ENCODE data around the gene AHRR. TPM values are rescaled to one million over a fixed set of nuclear protein-coding genes. Genes with fewer than 3 reads are reported as not detected.

The AHRR gene
- total RNA-seq, 1 donor from 2014 or later, result 18.7 TPM

DNA sequence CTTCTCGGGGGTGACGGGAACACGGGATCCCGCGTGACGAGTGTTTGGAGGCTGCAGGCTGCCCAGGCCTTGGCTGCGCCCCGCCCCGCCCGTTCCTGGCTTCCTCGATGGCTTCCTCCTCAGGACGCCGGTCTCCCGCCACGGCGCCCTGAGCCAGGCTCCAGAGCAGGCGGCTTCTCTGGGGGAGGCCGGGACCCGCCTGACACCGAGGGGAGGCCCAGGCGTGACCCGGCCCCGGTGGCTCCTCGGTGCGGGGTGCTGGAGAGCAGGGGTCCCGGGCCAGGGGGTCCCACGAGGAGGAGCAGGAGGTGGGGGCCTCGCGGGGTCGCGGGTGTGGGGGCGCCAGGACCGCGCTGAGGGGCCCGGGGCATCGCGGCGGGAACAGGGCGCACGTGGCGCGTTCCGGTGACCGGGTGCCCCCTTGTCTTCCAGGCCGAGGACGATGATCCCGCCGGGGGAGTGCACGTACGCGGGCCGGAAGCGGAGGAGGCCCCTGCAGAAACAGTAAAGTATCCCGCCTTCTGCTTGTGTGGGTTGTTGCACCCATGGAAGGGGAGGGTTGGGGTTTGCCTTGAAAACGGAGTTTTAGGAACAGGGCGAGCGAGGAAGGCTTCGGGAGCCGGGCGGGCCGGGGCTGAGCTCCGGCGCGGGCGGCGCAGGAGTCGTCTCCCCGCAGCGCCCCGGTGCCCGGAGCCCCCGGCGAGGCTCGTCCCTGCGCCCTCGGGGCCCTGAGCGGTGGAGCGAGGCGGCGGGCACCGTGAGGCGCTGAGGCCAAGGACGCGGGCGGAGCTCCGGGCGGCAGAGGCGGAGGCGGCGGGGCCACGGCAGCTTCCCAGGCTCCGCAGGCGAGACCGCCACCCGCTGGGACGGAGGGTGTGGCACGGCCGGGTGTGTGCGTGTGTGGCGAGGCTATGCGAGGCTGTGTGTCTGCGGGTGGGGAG, 22.2 kb downstream of the AHRR start:
- intact Hi-C loops (cut with micrococcal nuclease), result no loop called here

DNA sequence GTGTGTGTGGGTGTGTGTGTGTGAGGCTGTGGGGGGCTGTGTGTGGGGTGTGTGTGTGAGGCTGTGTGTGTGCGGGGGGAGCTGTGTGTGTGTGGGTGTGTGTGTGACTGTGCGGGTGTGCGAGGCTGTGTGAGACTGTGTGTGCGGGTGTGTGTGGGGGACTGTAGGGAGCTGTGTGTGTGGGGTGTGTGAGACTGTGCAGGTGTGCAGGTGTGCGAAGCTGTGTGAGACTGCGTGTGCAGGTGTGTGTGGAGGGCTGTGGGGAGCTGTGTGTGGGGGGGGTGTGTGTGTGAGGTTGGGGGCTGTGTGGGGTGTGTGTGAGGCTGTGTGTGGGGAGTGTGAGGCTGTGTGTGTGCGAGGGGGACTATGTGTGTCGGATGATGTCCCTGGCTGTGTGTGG, 23.2 kb downstream of the AHRR start:
- intact Hi-C loops (cut with micrococcal nuclease), result no loop called here

DNA sequence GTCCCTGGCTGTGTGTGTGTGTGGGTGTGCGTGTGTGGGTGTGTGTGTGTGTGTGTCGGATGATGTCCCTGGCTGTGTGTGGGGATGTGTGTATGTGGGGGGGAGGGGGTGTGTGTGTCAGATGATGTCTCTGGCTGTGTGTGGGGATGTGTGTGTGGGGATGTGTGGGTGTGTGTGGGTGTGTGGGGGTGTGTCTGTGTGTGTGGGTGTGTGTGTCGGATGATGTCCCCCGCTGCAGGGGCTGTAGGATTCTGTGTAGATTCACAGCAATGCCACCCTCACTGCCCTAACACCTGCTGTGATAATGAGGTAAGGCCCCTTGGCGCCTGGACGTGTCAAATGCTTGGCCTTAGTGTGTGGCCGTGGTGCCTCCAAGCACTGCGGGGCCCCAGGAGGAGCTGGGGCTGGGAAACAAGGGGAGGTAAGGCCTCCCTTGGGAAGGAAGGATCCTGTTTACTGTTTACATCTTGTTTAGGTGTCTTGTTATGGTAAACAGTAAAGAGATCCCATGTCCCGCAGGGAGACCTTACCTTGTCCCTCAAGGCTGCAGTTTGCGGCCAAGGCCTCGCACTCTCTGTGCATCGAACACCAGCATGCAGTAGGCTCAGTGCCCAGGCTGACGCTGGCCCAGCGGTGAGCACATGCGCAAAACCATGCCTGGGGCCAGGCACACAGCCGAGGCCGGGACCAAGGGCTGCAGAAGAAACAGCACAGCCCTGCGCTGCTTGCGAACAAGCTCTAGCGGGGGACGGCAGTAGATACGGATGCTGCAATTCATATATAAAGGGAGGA, 24.1 kb downstream of the AHRR start:
- intact Hi-C loops (cut with micrococcal nuclease), result loop anchor here (2.0 kb wide), 1 partner anchor 23 kb away; no protein-coding TSS in a partner anchor

DNA sequence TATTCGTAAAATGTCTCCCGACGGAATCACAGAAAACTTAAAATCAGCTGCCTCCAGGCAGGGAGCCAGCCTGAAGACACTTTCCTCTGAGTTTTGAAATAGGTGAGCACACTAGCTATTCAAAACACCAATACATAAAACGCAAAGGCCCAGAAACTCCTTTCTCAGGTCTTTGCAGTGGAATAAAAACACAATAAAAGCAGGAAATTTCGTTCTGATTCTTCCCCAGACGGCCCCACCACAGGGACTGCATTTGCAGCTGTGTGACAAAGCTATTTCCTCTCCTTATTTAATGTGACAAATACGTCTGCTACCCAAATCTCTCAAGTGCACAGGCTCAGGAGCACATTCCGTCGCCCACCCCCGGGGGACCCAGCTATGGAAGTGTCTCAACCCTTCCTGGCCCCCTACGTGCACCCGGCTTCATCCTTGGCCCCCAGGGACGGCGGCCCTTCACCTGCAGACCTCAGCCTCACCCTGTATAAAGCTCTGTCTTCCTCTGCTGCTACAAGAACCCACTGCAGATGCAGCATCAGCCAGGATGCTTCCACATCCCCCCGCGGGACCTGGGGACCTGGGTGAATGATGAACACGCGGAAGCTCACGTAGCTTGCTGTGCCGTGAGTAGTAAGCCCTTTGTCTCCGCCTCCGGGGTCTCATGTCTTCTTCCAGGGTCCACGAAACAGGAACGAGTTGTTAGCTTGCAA, 24.9 kb downstream of the AHRR start:
- intact Hi-C loops (cut with micrococcal nuclease), result loop anchor here (2.0 kb wide), 1 partner anchor 22 kb away; no protein-coding TSS in a partner anchor

DNA sequence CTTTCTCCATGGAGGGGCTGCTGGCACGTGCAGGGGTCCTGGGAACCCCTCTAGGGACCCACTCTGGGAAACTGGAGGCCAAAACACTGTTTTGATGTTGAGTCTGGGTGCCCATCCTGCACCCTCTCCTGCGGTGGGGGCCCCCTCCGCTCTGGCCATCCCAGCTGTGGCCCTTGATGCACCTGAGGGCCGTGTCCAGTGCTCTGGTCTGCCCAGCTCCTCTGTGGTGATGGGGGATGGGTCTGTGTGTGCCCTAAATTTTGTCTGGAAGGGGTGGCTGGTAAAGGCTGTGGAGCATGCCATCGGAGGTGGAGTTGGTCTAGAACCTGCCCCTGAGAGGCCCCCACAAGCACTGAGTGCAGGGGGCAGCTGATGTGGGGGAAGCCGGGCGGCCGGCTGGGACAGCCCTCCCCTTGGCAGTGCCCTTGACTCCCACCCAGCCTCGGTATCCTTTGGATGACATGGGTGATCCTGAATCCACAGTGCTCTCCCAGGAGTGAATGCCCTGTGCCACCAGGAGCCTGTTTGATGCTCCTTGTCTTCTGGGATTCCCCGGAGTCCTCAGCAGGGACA, 26.3 kb downstream of the AHRR start:
- intact Hi-C loops (cut with micrococcal nuclease), result loop anchor here (2.0 kb wide), 1 partner anchor 21 kb away; no protein-coding TSS in a partner anchor

DNA sequence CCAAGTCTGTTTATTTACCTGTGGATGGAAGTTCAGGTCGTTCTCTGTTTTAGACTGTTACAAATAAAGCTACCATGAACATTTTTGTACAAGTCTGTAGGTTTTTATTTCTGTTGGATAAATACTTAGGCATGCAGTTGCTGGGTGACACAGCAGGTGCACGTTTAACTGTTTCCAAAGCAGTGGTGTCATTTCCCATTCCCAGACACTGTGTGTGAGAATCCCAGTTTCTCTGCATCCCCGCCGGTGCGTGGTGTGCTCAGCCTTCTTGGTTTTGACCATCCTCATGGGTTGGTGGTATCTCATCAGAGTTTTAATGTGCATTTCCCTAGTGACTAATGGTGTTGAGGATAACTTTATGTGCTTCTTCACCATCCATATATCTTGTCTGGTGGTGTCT, 27.2 kb downstream of the AHRR start:
- intact Hi-C loops (cut with micrococcal nuclease), result no loop called here

DNA sequence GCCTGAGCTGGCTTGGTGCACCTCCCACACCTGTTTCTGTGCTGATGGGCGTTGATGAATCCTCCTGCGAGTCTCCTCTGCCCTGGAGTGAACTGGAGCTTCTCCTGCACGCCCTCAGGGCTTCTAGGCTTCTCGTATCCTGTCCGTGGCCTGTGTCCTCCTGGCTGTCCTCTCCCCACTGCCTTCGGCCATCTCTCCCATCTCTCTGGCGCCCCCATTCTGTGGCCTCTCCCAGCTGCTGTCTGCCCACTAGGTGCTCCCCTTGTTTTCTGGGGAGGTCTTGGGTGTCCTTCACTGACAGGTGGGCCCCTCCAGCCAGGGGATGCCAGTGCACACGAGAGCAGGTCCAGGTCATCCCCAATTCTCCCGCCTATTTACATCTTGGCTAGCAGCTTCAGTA, 28.8 kb downstream of the AHRR start:
- intact Hi-C loops (cut with micrococcal nuclease), result no loop called here

DNA sequence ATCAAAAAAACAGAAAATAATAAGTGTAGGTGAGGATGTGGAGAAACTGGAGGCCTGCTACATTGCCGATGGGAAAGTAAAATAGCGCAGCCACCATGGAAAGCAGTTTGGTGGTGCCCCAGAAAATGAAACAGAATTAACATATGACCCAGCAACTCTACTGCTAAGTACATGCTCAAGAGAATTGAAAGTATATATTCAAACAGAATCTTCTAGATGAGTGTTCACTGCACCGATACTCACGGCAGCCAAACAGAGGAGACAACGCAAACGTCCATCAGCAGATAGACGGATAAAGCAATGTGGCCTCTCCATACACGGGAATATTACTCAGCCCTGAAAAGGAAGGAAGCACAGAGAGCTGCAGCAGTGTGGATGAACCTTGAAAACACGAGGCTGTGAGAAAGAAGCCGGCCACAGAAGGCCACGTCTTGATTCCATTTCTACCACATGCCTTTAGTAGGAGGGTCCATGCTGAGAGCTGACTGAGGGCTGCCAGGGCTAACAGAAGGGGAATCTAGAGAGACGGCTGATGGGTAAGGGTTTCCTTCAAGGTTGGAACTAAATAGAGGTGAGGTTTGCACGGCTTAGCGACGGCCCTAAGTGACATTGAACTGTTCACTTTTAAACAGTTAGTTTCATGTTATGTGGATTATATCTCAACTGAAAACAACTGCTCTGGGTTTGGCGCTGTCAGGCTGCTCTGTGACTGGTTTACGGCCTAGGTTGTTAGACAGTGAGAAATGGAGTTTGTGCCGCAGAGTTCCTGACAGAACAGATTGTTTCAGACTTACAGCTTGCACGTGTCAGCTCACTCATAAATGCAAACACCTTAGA, 29.8 kb downstream of the AHRR start:
- intact Hi-C loops (cut with micrococcal nuclease), result no loop called here

DNA sequence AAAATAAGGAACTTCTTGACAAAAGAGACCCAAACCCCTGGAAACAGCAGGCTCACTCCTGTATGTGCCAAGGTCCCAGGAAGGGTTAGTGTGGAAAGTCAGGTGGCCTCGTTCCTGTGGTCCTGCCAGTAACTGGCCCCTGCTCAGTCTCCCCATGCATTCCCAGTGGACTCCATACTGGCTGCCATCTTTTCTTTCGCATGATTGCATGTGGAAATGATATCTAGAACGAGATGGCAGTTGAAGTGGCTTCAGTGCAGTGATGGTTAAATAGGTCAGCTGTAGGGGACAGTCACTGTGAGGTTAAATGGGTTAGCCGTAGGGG, 30.4 kb downstream of the AHRR start:
- intact Hi-C loops (cut with micrococcal nuclease), result no loop called here

DNA sequence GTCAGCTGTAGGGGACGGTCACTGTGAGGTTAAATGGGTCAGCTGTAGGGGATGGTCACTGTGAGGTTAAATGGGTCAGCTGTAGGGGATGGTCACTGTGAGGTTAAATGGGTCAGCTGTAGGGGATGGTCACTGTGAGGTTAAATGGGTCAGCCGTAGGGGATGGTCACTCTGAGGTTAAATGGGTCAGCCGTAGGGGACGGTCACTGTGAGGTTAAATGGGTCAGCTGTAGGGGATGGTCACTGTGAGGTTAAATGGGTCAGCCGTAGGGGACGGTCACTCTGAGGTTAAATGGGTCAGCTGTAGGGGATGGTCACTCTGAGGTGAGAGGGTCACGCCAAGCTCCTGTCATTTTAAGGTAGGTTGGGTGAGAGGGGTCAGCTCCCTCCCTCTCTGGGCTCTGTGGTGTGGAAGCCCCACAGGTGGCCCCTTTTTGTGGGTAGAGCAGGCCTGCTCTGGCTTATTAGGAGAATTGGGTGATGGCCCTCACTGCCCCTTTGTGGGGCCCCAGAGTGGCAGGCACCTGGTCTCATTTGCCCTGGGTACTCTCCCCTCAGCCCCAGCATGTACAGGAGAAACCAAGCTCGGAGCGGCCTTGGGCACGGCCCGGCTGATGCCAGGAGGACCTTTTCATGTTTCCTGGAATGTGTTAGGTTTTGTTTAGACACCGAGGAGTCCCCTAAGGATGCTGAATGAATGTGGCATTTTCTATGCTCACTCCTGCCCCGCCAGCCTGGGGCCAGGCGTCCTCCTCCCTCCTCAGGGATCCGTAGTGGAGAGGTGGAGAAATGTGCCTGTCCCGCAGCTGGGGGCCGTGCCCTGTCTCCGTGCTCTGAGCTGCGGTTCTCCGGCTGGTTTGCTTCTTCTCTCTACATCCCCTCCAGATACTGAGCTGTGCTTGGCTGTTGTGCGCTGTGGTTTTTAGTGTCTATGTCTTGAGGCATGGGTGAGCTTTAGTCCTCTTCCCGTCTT, 31.4 kb downstream of the AHRR start:
- intact Hi-C loops (cut with micrococcal nuclease), result no loop called here

DNA sequence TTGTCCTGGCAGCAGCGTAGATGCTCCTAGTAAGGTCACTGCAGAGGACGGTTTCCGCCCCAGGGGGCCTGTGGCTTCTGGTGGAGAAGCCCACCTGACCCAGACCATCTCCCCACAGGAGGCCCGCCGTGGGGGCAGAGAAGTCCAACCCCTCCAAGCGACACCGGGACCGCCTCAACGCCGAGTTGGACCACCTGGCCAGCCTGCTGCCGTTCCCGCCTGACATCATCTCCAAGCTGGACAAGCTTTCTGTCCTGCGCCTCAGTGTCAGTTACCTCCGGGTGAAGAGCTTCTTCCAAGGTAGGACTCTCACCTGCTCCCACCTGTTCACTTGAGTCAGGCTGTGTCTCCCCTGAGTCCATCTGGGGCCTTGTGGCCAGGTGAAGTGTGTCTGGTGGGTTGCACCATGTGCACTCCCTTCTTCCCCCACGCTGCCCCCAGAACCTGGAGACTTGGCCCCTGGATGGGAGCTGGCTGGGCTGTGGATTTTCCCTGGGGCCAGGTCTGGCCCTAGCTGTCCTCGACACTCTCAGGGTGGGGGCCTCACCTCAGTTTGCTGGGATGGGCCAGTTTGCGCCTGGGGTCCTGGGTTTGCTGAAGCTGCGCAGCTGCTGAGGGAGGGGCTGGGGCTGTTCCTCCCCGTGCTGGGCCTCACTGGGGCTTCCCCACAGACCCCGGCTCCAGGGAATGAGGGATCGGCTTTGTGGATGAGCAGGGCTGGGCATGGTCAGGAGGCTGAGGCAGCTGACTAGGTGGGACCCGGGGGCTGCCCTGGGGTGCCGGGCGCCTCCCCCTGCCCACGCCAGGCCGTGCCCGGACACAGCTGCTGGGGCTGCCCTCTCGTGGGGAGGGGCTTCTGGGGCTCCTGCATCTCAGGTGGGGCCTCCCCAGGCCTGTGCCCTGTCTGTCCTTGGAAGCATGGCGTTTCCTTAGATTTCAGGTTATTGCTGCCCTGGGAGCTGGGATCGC, 32.4 kb downstream of the AHRR start:
- intact Hi-C loops (cut with micrococcal nuclease), result no loop called here

DNA sequence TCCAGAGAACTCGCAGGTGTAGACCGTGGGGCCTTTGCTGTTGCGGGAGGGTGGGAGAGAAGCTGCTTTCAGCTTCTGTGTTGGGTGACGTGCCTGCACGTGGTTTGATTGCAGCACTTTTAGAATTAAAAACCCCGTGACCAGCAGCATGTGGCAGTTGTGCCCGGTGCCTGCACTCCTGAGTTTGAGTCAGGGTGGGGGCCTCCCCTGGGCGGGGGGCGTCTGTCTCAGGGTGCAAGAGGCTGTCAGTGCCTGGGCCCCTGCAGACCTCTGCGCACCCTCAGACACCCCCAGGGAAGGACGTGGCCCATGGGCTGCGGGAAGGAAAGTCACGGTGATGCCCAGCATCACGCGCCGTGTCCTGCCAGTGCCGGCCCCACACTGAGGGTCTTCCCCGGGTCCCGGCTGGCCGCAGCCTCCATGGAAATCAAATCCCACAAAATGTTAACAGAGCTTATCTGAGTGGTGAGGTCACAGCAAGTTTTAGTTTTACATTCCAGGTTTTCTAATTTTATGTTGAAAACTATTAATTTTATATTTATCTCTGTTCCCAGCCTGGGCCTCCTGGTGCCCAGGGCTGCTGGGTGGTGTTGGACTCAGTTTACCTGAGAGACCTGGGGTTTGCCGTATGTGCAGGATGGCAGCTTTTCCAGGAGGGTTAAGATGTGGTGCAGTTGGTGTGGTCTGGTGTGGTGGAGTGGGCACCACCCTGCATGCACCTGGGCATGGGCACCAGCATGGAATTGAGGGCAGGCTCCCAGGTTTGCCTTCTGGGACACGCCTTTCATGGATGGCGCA, 33.3 kb downstream of the AHRR start:
- intact Hi-C loops (cut with micrococcal nuclease), result no loop called here

DNA sequence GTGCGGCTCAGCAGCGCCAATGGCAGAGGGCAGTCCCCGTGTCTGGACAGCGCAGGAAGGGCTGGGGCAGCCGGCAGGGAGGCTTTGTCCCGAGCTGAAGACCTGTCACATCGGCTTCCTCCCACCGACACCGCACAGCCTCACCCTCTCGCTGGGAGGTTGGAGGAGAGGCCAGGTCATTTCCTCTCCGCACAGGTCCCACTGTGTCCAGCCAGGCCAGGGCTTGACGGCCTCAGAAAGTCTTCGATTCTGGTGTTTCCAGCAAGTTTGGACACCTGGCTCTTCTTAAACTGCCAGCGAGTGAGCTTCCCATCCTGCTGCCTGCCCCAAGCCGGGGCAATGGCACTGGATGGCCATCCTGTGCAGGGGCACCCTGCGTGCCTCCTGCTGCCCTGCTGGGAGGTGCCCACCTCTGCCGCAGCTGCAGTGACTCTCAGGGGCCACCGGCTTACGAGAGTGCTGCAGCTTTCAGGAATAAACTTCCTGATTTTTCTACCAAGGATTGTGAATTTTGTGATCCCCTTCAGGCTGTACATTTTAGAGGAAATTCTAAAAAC, 33.9 kb downstream of the AHRR start:
- intact Hi-C loops (cut with micrococcal nuclease), result no loop called here

DNA sequence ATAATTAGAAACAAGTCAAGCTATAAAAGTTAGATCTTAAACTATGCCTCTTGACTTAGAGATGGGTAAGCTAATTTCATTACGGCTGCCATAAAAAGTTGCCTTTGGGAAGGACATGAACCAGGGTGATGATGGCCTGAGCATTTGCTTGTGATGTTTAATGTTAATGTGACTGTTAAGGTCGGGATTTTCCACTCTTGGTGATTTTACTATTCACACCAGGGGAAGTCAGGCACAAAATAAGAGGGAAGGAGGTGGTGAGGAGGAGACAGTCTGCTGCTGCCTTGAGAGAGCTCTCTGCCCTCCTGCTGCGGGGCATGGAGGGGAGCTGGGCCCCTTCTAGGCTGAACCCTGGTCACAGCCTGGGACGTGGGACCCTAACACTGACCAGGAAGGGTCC, 34.4 kb downstream of the AHRR start:
- intact Hi-C loops (cut with micrococcal nuclease), result no loop called here

DNA sequence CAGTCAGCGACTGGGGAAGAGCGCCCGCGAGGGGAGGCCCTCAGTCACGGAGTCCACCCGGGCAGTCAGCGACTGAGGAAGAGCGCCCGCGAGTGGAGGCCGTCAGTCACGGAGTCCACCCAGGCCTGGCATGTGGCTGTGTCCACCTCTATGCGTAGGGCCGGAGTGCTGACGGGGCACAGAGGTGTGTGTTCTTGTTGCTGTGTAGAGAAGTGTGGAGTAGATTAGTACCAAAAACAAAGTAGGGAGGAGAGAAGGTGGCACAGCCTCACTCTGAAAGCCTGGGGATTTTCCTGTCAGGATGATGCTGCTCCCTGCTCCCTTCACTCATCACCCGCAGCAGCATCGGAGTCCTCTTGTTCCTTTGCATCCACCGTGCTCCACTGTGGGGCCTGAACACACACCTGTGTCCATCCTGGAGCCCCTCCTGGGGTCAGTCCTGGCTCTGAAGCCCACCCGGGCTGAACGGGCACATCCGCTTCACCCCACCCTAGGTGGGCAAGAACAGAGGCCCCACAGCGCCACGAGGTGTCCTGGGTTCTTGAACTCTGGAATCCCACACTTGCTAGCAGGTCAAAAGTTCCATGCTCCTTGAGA, 37.9 kb downstream of the AHRR start:
- intact Hi-C loops (cut with micrococcal nuclease), result no loop called here

DNA sequence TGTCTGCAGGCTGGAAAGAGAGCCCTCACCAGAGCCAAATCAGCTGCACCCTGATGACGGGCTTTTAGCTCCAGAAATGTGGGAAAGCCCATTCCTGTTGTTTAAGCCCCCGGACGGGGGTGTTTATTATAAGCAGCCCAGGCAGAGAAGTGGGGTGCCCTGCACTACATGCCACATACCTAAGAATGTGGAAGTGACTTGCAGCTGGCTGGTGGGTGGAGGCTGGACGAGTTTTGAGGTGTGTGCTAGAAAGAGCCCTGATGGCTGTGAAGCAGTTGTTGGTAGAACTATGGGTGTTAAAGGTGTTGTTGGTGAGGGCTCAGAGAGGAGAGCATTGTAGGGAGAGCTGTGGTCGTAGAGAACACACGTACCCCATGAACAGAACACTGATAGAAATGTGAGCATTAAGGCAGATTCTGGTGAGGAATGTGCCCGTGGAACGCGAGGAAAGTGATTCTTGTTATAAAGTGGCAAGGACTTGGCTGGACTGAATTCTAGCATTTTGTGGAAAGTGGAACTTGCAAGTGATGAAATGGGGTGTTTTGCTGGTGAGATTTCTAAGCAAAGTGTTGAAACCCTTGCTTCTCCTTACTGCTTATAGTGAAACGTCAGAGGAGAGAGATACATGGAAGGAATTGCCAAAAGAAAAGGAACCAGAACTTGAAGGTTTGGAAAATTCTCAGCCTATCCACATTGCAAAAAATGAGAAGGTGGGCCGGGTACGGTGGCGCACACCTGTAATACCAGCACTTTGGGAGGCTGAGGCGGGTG, 38.9 kb downstream of the AHRR start:
- intact Hi-C loops (cut with micrococcal nuclease), result loop anchor here (5.0 kb wide), 1 partner anchor 42 kb away; no protein-coding TSS in a partner anchor

Data from T-helper 1 cell treated with Interleukin-12 subunit alpha and Interleukin-12 subunit beta and Interleukin-4 antibody, amounts not matched to agents 30 ng/mL and 1 ng/mL, for 36 hours (primary cell).